Right lobe of liver (tissue), 4 donors: Measurements from ENCODE around the gene COTL1.

Source experiments
- CTCF ChIP-seq, 4 donors: fragments of 200-600 bp in 3 of 4; fragments of 450-650 bp in 1 of 4; IDR thresholded peaks; one replicate each; pipeline versions ENCODE4 v1.5.1 to v1.8.0; 2016 to 2022; ENCODE audit warnings: antibody characterized with exemption in 4 of 4, mild to moderate bottlenecking in 2 of 4
- POLR2A ChIP-seq: fragments of 450-650 bp; IDR thresholded peaks from one replicate; pipeline ENCODE4 v1.6.1; 2017; ENCODE audit warnings: antibody characterized with exemption, mild to moderate bottlenecking
- donor health status: DM: no; HTN: no; CAD: no.
- donor health status: DM: no; HTN: no; CAD: no.
- donor health status: DM: no; HTN: yes; CAD: no.

DNA sequence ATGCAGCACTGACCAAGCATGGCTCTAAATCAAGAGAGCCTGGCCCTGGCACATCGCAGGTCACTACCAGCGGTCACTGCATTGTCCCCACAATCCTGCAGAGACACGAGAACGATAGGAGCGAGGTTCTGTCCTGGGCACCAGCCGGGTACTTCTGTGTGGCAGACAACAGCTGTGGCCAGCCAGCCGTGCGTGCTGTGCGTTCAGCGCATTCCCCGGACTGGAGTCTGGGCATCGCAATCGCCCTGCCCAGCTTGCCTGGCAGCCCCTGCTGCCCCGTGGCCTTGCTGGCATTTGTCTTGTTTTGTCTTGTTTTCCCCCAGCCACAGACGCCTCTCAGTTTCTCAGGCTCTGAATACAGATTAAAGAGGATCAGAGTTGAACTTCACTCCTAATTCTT is 33.9 kb downstream of the COTL1 start:
- TF ChIP-seq CTCF (IDR thresholded peaks at IDR 0.05) (no peak), POLR2A (no peak)
